HG02798 (cell line): Measurements from ENCODE around the gene OGDH.
"Not testable (repeated sequence)": the region's sequence is repeated elsewhere in the genome, so short reads cannot be mapped to it uniquely, and the experiment has no call there.

Experiments
- ATAC-seq: cut with Tn5 transposase; IDR thresholded peaks from one replicate; pipeline ENCODE4 v1.9.1; 2021; ENCODE audit warnings: mild to moderate bottlenecking; ENCODE audit not compliant: unreplicated experiment, poor library complexity

The OGDH gene

DNA sequence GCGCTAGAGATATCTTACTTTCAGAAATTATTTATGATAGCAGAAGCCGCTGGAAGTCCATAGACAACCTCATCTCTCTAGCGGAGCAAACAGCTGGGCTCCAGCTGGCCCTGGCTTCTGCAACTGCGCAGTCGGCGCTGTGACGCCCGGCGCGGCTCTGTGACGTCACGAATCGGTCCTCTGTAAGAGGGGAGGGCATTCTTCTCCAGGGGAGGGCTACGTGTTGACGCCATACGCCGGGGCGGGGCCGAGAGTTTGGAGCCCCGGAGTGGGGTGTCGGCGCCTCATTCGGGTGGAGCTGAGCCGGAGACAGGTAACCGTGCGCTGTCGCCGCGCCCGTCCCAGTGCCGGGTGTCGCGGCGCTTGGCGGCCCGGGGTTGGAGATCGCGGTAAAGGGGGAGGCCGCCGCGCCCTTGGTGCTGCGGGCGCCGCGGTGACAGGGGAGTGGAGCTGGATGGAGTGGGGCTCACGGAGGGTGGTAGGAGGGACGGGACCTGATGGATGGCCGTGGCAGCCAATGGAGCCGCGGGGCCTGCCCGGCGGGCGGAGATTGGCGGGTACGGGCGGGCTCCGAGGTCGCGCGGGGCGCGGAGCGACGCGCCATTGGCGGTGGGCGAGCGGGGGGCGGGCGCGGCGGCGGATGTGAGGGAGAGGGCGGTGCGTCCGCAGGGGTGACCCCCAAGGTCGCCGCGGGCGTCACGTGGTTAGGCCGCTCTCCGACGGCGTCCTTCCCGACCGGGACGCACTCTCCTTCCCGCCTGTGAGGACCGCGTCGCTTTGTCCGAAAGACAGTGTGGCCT lies at the start of gene OGDH:
Gene OGDH (plus strand): TSS at position 287 of the 800 bp plus-strand sequence. CDS start 17,717 bp downstream, outside the sequence.
- peak; percentile 95 for ATAC-seq

DNA sequence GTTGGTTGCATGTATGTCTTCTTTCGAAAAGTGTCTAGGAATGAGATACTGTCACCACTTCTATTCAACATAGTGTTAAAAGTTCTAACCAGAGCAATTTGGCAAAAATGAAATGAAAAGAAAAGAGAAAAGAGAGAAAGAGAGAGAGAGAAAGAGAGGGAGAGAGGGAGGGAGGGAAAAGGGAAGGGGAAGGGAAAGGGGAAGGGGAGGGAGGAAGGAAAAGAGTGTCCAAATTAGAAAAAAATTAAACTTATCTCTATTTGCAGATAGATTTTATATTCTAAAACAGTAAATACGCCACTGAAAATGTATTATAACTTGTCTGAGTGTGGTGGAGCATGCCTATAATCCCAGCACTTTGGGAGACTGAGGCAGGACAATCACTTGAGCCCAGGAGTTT lies 48.9 kb upstream of the OGDH start:
- ATAC-seq = no peak

DNA sequence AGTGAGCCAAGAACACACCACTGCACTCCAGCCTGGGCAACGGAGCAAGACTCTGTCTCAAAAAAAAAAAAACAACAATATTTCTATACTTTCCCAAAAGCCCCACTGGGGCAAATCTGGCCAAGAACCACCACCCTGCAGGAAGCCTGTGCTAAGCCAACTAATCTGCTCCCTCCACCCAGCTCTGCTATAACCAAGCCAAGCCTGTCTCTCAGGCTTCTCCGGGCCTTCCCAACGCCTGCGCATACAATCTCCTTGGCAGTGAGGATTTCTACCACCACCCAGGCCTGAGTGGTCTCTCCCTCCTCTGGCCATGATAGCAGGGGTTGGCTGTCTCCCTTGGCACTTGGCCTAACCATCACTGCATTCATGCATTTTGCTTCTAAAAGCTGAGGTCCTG lies 46.9 kb upstream of the OGDH start:
- no peak for ATAC-seq

DNA sequence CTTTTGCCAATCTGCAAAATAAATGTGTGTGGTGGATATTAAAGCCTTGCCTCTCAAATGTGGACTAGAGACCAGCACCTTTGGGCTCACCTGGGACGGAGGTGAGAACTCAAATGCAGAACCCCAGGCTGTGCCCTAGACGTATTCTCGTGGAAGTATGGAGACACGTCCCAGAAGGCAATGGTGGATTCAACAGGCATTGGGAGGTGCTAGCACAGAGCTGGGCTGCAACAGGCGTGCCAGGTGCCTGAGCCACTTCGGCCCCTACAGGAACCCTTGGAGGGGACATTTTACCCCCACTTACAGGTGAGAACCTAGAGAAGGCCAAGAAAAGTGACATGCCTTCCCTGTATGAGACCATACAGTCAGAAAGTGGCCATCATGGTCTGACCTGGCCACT lies 44.9 kb upstream of the OGDH start:
- ATAC-seq = no peak

DNA sequence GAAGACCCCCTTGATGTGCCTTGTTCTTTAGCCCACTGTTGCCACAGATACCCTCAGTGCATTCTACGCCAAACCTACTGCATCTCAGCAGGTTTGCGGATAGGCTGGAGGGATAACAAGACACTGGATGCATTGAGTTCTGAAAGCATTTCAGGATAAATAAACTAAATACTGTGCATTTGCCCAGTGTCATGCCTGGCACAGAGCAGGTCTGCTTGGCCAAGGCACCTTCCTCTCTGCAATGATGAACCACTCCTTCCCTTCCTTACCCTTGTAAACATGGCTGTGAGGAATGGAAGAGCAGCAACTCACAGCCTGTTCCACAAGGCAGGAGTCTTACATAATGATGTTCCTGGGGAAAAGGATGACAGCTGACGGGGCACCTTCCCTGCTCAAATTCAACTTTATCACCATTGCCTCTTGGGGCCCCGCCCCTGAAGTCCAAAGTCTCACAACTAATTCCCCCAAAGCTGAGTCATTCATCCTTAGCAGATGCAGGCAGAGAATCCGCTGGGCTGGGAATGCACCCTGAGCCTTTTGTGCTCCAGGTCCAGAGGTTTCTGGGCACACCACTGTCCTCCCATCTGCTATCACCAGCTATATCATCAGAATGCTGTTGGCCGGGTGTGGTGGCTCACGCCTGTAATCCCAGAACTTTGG lies 44.3 kb upstream of the OGDH start:
- ATAC-seq = no peak

DNA sequence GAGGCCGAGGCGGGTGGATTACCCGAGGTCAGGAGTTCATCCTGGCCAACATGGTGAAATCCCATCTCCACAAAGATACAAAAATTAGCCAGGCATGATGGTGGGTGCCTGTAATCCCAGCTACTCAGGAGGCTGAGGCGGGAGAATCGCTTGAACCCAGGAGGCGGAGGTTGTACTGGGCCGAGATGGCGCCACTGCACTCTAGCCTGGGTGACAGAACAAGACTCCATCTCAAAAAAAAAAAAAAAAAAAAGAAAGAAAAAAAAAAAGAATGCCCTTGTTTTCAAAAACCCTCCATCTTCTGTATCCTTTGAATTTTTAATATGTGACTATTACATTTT lies 43.8 kb upstream of the OGDH start:
- not testable (repeated sequence) for ATAC-seq

DNA sequence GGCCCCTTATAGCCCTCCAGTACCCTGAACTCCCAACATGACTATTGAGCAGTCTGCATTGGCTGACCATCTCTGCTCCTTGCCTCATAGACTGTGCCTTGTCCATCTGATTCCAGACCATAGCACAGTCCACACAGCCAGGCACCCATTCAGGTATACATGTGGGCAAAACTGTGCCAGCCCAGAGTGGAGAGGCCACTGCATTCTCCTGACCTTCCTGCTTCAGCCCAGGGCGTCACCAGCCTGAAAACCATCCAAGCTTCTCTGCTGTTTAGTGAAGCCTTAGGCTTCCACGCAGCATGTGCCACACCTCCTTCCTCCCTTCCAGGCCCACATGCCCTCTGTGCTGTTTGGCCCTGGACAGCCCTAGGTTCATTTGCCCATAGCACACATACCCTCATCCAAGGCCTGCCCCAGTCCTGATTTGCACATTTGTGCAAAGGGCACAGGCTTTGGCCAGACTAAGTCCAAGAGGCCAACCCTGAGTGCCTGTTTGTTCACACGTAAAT lies 43.2 kb upstream of the OGDH start:
- ATAC-seq = no peak

DNA sequence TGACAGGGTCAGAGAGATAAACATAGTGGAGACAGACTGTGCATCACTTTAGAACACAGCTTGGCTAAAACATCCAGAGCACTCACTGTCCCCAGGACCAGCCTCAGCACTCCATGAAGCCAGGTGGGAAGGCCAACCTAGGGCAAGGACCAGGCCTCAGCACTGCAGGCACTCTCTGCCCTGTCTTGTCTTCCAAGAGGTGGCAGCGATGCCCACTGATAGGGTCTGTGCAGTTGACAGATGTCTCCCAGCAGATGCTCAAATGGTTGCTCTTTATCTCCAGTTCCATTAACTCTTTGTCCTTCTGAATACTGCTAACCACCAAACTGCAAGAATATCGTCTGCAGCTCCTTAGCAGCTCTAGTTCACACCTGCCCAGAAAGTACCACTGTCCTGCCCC lies 41.8 kb upstream of the OGDH start:
- ATAC-seq = no peak

DNA sequence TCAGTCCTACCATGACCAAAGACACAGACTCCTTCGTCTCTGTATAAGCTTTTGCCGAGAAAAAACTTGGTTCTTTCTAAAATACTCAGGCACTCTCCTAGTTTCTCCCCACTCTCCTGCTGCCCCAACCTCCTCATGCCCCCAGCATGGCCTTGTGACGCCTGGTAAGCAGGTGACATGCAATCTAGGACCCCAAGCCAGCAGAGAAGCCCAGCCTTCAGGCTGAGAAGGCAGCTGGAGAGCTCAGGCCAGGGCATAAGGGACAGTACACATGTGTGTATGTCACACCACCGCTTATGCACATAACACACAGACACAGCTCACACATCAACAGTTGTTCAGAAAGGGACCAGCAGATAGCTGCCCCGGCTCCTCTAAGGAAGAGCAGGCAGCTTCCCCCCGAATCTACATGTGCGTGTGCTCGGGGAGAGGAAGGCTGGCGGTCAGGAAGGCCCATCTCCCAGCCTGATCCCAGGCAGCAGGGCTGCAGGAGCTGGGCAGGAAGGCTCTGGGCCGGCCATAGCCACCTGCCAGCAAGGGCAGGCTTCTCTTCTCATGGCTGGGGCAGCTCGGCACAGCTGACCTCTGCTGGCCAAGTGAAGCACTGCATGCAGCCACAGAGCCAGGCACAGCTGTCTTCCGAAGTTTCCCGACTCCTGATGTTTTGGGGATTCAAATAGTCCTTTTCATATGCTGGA lies 41.2 kb upstream of the OGDH start:
- peak; percentile 78 for ATAC-seq

DNA sequence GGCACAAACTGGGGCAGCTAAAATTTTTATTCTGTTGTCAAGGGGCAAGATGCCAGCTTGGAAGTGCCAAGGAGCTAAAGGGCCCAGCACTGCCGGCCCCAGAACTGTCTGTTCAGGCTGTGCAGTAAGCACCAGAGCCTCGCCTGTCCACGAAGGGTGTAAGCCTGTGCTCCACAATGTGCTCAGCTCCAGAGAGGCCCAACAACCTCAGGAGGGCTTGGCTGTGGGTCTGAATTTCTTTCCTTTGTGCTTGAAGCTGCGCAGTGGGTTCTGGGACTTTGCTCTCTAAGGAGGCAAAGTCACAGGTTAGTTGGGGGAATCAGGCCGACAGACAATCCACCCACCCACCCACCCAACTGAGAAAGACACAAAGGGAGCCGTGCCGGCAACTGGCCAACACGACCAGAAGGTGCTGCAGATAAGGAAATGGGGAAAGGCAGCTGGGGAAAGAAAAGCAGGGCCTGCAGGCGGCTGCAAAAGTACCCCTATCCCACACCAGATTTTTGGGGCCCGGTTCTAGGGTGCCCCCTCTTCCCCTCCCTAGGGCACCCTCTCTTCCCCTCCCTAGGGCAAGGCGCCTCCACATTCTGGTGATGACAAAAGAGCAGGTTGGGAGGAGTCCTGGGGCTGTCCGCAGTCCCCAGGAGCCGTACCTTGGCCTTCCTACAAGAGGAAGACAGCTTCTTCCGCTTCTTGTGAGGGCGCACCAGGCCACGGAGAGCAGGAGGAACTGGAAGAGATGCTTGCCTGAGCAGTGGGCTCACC lies 40.5 kb upstream of the OGDH start:
- ATAC-seq = peak; percentile 18

DNA sequence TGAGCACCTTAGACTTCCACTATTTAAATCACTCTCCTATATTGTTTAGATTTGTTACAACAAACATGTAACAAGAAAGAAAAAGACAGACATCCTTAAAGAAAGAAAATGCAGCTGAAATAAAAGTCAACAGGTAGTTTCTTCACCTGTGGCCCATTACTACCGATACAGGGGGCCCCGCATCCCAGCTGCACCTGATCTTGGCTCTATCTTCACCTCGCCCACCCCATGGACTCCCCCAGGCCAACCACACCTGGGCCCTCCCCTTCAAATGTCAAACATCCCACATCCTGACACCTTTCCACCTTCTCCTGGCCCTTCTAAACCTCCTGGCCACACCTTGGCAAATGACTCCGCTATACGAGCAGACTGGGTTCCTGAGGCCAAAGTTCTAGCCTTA lies 39.7 kb upstream of the OGDH start:
- ATAC-seq = no peak

DNA sequence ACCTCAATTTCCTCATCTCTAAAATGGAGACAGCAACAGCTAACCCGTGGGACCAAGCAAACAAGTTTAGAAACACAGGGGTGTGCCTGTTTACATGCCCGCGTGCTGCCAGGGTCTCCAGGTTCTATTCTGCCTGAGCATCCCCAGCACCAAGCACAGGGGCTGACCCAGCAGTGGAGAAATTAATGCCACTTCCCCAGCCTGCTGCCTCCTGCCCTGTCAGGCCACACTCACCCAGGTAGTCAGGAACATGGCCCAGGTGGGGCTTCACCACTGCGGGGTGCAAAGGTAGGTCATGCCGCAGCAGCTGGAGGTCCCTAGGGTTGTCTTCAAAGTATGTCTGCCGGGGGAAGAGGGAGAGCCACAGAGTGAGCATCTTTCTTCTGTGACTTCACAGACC lies 38.5 kb upstream of the OGDH start:
- no peak for ATAC-seq

DNA sequence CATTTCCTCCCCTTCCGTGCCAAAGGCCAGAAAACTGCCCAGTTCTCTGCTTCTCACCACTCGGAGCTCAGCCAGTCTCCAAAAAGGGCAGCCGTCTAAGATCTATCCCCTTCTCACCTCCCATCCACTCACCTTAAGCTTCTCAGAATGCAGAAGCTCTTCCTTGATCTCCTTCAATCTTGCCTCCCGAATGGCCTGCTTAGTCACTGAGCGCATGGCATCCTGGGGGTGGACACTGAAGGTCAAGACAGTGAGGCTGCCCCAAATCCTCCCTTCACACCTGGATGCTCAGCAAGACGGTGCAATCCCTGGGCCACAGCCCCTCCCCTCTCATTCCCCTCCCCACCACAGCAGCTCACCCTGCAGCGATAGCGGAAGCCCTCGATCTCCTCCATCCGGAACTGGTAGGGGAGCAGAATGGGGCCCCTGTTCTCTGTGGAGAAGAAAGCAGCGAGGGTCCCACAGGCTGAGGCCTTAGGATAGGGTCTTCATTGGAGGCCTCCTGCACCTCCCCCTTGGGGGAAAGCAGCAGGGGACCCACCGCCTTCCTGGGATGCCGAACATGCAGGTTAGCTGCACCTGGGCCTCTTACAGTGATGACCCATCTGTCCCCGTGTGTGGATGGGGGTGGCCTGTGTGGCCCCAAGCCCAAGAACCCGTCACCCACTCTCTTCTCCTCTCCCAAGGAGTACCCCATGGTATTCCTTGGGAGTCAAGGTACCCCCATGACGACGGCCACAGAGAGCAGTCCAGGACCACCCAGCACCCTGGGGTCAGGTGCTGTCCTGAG lies 37.5 kb upstream of the OGDH start:
- no peak for ATAC-seq

DNA sequence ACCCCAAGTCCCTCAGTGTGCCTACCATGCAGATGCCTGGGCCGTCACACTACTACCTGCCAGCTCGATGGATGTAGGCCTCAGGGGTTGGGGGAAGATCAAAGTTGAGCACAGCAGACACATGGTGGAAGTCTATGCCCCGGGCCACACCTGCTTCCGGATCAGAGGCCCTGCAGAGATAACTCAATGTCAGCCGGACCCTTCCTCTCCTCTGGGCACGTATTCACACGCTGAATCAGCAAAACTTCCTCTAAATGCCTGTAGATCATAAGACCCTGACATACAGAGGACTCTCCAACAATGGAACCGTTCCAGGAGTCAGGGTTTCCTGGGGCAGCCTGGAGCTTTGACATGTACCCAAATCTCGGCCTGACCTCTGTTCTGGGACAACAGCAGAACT lies 36.5 kb upstream of the OGDH start:
- ATAC-seq = no peak

DNA sequence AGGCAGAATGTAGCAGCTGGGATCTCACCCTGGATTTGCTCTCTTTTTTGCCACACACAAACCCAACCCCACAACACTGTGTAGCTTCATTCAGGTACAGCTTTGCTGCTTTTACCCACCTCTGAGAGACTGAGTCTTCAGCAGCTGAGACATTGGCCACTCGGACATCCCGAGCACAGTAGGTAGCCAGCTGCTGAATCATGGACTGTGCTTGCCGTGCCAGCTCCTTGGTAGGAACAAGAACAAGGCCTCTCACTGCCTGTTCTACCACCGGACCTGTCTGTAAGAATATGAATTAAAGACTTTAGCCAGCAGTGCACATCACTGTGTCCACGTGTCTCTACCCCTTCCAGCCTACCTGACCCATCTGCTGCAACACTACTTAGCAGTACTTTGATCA lies 33.7 kb upstream of the OGDH start:
- no peak for ATAC-seq

DNA sequence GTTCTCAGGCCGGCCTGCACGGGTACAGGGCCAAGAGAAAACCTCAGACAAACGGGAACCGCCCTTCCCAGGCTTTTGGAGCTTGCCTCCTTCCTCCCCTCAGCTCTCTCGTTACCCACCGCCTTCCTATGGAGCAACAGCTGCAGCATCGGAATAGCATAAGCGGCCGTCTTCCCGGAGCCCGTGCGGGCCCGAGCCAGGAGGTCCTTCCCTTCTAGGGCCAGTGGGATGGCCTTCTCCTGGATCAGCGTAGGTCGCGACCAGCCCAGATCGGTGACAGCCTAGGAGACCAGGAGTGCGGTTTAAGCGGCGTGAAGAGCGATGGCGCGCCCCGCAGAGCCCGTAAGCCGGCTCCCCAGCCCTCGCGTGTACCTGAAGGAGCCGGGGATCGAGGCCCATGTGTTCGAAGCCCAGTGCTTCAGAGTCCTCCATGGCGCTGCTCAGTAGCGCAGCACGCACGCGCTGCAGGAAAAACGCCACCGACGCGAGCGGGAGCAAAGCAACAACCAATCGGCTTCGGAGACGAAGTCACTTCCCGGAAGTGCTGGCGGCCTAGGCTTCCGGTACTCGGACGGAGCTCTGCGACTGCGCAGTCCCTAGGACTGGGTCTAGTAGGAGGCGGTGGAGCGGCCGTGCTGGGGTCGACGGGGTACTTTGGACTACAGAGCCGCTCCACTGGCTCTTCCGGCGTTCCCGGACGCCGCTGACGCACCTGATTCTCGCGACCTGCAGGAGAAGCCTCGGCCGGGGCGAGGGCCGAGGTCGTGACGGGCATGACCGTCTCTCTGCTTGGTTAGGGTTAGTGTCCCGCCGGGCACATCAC lies 32.8 kb upstream of the OGDH start, which contains the start of gene DDX56:
Gene DDX56 (minus strand): TSS at position 445 of the 823 bp plus-strand sequence. CDS start 13 bp downstream, at position 432.
- peak; percentile 94 for ATAC-seq

DNA sequence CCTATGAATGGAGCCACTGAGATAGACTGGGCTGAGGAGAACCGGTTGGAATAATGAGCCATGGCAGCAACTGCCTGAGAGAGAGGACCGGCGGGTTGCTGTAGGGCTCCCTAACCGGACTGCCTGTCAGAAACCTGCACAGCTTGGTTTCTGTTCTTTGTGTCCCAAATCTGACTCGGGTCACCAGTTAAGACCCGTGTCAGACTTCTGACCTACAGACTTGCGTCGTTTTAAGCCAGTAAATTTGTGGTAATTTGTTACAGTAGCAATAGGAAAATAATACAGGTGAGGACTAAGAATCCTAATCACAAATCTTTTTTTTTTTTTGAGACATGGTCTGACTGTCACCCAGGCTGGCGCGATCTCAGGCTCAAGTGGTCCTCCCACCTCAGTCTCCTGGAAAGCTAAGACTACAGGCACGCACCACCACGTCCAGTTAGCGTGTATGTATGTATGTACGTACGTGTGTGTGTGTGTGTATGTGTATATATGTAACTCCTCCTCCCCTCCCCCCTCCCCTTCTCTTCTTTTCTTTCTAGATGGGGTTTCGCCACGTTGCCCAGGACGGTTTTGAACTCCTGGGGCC lies 32.0 kb upstream of the OGDH start:
- no peak for ATAC-seq

DNA sequence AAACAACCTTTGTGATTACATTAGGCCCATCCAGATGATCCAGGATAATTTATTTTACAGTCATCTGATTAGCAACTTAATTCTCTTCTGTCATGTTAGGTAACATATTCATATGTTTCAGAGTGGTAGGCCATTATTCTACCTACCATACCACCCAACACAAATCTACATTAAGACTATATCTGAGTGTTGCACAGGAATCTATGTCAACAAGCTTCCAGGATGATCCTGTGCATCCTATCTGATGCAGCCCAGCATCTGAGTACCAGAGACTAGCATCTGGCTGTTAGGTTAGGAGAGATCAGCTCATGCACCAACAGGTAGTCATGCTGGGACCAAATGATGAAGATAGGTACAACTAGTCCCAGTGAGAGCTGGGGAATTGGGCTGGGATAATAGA lies 31.4 kb upstream of the OGDH start:
- ATAC-seq = no peak
